GM19455 (cell line): ENCODE data around the gene NRG3.

Source experiments
- ATAC-seq: cut with Tn5 transposase; IDR thresholded peaks from one replicate; pipeline ENCODE4 v1.9.1; 2021; ENCODE audit not compliant: unreplicated experiment

NRG3 gene

DNA sequence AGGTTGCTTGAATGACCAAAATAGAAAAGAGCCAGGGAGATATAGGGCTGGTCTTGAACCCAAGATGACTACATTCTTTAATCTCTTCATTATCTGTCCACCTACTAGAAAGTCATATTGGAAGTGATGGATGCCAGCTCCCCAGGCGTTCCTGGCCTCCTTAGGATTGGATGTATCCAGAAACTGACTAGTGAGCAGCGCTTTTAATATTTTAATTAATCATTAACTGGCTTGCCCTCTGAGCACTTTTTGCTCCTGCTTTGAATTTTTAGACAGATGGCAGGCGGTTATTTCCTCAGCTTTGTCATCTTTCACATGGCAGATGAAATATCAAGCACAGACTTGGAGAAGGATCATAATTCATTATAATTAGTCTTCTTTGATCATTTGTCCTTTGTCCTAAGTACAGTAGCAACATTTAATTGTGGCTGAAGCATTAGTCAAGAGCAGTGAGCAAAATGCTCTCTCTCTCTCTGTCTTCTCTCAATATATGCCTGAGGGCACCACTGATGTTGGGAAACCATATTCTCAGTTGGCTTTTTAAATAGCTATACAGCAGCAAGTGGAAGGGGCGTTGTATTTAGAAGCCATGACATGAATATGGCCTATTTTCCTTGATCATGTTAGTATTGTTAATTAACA, 588.0 kb downstream of the NRG3 start:
- ATAC-seq = no peak

DNA sequence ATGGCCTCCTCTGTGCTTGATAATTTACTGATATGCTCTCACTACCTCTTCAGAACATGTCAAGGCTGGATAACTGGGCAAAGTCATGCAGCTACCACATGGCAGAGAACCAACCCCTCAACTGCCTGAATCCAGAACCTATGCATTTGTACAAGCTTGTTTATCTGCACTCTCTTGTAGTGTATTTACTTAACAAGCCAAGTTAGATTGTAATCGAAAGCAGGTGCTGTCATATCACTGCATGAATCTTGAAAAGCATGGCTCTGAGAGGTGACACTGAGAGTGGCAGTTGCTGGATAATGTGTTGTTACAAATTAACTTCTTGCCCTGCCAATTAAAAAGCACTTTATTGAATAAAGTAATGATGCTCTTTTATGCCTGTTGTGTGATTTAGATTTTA, 588.6 kb downstream of the NRG3 start:
- ATAC-seq = no peak

DNA sequence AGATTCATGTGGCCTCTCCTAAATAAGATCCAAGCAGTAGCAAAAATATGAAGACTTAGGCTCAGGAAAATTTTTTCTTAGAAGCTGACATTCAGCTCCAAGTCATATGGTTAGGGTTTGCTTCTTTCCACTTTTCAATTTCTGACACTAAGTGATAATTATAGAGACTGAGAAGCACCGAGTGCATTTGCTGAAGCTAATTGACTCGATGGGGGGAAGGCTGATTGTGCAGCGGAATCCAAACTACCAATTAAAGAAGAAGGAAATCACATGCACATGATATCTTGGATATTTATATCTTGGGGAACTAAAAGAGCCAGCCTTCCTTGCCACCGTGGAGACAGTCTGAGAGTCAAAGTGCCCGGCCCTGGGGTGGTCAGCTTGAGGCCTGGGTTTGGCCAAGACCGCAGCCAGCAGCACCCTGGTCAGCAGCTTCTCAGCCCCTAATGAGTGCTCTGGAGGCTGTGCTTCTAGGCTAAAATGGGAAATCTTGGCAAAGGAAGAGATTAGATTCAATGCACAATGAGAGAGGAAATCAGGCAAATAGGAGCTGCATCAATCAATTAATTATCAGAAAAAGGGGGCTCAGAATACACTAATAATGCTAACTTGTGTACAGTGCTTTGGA, 589.3 kb downstream of the NRG3 start:
- ATAC-seq = no peak

DNA sequence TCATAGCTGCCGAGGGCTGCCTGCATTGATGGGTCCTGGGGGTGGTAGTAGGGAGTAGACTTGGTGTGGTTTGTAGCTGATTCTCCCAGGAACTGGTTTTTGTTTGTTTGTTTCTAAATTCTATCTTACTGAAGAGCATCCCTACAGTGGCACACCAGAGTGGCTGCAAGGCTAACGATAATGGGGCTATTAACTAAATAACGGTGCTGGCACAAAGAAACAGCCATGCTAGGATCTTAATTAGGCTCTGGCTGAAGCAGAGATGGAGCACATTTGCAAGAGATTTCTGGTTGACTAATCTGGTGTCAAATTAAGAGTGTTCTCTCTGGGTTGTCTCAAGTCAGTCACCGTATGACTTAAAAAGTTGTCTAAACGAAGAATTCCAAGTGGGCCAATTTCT, 590.0 kb downstream of the NRG3 start:
- ATAC-seq = no peak

DNA sequence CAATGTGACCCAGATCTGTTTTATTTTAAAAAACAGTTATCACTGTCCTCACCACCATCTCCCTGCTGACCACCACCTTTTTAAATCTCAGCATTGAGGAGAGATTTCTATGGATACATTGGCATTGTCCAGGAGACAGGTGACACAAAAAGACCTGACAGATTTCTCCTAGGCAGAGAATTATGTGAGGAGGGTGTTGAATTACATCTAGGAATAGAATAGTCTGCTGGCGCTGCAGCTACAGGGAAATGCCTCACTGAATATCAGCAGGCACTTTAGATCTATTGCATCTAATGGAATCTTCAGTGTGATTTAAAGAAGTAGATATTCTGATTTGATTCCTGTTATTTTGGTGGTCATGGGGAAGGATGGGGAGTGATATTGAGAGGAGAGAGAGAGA, 593.5 kb downstream of the NRG3 start:
- no peak for ATAC-seq

DNA sequence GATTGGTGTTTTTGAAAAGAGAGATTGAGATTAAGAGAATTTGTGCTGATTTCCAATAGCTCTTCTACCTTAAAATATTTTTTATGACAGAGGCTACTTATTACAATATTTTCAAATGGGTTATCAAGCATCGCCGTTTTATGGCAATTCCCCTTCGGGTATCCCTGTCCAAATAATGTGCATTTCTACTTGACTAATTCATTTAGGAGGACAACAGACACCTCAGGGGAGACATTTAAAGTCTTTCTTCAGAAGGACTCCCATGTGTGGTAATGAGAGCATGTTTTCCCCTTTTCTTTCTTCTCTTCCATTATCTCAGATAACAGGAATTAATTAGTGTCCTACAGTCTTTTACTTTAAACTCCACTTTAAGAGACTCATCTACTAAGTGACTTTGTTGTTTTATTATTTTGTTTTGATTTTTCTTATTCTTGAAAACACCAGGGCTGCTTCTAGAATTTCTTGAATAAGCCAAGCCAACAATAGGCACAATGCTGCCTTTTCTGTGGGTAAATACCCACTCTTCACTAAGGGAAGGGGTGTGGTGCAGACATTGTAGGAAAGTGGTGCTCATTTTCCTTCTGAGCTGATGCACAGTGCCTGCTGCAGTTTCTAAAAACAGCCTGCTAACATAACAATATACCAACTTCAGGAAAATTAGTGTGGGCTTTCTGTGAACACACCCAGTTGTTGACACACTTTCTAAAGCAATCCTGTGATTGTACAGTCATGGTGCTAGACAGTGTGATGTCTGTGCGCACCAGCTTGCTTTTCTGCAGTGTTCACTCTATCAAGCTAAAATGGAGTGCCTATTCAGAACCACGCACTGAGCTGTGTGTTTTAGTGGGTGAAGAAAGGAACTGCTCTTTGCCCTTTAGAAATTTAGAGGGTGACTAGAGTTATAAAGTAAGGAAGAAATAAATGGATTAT, 597.7 kb downstream of the NRG3 start:
- ATAC-seq = no peak

DNA sequence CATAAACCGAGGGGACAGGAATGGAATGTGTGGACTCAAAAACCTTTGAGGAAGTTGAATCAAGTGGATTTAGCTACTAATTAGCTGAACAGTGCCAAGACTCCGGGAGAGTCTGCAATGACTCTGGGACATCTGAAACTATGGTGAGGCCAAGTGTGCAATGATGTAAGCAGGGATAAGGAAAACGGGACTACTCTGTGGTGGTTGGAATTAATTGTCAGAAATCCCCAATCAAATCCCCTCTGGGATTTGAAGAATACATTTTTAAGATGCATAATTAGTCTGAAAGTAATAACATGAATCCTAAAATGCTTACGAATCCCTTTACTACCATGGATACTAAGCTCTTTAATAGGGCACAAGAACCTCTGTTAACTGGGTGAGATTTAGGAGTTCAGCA, 602.8 kb downstream of the NRG3 start:
- ATAC-seq = no peak

DNA sequence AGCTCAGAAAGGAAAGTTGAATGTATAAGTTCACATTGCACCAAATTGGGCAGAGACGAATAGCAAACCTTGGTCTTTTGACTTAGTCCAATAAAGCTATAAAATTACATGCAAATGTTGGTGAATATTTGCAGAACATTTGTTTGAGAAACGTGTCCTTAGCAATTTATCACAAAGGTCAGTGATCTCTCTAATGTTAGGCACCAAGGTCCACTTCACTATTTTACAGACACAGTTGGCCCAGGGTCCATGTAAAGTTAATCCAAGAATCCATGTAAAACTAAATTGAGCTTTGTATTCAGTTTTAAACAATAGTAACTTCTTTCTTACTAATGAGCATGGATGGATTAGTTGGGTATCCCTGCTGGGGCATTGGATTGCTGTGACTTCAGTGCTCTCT, 617.7 kb downstream of the NRG3 start:
- ATAC-seq = no peak

DNA sequence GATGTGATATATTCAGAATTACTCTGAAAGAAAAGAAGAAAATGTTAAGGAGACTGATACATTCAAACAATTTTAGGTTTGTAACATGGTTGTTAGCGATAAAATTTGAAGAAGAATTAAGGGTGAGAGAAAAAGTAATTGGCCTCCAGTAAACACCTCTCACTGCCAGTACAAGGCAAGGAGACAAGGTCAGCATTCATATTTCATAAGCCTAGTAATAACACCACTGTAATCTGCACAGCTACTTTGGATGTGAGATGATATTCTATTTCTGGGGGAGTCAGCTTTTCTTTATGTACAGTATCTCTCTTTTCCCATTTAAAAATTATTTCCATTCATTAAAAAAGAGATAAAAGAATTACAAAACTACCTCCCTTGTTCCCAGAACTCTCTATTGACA, 621.1 kb downstream of the NRG3 start:
- no peak for ATAC-seq

DNA sequence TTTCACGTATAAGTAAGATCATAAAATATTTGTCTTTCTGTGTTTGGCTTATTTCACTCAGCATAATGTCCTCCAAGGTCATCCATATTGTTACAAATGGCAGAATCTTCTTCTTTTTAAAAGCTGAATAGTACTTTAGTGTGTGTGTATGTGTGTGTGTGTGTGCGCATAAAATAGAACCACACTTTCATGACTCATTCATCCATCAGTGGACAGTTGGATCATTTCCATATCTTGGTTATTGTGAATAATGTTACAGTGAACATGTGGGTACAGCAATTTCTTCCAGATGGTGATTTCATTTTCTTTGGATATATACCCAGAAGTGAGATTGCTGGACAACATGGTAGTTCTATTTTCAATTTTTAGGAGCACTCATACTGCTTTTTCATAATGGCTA, 622.4 kb downstream of the NRG3 start:
- ATAC-seq = no peak

DNA sequence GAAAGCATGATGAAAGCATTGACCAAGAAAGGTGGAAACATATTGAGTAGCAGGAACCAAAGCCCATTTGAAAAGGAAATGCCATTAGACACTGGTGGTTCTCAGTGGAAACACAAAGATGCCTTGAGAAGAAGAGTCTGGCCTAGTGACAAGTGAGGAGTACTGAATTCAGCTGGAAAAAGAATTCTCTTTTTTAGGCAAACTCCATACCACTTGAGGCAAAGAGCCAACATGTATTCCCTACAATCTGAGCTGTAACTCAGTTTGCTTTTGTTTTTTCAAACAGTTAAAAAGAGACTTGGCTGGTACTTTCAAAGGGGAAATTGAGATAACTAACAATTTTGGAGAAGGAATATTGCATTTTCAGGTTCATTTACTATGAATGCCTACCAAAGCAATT, 624.0 kb downstream of the NRG3 start:
- no peak for ATAC-seq

DNA sequence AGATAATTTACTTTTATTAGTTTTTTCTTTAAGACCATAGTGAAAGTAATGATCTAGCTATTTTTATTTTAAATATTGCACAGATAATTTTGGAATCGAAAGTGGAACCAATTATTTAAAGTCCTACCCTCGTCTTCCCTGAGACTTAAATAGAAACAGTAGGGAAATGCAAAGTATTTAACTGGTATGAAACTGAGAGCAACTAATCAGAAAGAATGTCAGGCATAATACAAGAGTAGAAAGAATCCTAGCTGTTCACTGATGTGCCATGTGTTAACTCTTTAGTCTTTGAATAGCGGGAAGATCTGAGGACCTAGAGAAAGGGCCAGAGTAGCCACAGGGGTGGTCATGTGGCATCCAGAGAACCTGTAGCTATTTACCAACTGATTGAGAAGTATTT, 630.0 kb downstream of the NRG3 start:
- no peak for ATAC-seq

DNA sequence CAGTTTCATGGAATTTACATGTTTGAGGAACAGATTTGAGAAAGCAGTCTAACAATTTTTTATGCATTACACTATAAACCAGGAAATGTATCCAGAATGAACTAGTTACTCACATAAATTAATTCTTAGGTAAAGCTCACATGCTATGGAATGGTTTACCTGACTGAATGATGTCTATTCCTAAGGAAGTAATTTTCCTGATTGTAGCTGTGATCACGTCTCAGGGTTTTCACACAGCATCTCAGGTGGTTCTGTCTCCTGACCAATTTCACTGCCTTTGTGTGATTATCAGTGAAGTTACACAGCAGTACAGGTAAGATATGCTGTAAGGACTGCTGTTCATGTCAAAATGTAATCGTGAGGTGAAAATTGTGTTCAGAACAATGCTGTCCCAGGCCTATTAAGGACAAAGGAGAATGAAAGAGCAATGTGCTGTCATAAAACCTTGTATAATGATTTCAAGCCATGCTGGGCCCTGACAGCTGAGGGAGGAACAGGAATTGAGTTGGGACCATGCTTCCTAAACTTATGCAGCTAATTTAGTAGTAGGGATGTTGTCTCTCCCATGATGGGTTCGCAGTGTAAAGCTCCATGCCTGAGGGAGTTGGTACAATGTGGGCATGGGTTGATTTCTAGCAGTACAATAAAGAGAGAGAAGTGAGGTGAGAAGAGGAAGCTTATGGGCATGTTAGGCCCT, 631.8 kb downstream of the NRG3 start:
- ATAC-seq = no peak

DNA sequence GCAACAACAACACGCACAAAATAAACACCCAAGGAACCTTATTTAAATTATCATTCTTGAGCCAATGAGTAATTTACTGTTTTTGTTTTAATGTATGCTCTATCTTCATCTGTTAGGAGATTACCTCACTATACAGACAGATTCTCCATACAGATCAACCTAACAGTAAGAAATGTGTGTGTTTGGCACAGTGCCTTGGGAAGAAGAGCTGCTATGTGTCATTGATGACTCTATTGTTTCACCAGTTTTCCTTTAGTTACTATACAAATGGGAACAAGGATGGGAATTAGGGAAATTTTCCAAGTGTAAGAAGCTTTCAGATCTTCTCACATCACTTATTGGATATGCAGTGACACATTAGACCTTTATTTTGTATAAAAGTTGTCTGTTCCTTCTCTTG, 640.3 kb downstream of the NRG3 start:
- ATAC-seq = no peak

DNA sequence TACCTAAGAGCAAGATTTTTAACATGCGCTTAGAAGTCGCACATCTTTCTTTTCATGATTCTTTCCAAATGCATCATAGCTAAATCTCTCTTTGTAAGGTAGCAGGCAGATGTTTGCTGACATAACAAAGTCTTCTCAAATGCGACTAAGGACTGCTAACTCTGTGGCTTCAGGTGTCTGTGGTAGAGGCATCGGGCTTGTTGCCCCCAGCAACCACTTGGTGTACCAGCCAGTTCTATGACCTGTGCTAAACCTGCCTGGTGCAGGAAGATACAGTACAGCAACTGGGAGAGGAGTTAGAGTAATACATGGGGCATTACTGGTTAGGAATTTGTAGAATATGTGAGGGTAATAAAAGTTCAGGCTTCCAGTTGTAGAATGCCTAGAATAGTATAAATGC, 654.1 kb downstream of the NRG3 start:
- no peak for ATAC-seq

DNA sequence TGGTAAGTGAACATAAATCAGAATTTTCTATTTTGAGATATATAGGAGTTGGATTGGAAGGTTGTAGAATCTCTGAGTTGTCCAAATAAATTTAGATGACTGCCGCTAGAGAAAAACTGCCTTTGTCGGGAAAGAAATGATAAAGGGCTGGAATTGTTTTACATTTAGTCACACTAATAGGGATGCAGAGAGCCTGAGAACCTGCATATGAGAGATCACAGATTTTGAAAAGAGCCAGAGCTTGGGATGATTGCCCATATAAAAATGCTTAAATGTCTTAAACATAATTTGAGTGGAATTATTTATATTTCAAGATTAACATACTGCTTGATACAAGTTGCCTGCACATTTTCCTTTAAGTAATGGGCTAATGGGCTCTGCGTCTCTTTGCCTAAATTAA, 660.5 kb downstream of the NRG3 start:
- no peak for ATAC-seq

DNA sequence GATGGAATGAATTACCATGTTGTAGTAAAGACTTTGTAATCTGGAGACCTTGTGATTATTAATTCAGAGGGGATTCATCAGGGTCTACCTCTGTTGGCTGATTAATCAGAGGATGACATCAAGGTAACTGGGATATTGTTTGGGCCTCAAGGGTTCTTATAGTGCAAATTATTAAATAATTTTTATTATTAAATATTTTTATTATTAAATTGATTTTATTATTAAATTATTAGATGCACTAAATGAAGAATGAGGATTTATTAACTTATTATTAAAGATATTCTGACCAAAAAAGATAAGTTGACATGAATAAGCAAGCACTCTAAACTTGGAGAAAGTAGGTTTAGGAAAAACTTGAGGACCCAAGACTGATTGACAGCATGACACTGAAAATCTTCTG, 661.7 kb downstream of the NRG3 start:
- ATAC-seq = no peak

DNA sequence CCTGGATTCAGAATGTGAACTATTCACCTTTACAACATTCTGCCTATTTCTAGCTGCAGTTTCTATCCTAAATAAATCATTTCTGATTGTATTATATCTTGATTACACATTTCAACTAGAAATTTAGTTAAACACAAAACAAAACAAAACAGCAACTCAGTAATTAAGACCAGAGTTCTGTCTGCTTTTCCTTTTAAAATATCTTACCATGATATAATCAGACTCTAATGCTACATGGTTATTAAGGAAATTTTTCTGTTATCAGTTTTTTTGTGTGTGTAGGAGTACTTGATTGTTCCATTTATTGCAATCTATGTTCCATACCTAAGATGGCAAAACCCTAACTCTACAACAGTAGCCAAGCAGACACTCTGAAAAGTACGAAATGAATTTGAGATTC, 663.3 kb downstream of the NRG3 start:
- no peak for ATAC-seq

DNA sequence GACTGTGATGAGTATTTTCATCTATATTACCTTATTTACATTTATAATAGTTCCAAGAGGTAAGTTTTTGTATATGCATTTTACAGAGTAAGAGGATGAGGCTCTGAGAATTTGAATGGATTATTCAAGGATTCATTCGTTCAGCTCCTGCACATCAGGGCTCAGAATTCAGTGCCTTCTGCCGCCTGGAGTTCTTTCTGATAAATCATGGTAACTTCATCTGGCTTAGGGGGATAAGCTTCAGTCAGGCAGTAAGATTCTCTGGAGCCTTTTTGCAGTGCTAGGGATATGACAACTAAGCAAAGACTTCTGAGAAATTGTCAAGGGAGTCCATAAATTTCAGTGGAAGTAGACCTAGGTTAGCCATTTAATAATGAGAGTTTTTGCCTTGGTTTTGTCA, 668.6 kb downstream of the NRG3 start:
- ATAC-seq = no peak

DNA sequence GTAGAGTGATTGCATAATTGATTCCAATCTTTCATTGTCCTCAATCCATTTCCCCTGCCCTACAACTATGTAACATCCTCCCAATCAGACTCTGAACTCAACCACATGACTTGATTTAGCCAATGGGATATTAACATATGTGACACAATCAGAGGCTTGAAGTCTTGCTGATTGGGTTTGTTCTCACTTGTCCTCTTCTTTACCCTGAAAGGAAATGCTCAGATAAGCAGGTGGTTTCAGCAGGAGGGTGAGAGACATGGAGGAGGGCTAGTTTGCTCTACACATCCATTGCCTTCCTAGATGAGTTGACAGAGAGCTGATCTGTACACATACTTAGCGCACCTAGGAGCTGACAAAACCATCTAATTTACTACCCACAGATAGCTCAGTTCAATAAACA, 669.4 kb downstream of the NRG3 start:
- ATAC-seq = no peak

DNA sequence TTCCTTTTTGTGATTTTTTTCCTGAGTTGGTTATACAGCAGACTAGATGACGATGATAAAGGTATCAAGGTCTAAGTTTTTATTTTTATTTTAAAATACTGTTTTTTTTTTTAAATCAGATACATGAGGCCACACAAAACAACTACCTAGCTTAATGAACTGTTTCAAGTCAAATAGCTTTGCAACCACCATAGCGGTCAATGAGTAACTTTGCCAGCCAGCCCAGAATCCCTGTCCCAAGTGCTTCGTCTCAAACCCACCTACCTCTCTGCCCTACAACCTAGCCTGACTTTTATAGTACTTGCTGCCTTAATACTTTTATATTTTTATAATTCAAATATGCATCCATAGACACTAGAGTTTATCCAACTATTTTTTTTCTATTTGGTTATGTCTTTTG, 676.5 kb downstream of the NRG3 start:
- ATAC-seq = no peak

DNA sequence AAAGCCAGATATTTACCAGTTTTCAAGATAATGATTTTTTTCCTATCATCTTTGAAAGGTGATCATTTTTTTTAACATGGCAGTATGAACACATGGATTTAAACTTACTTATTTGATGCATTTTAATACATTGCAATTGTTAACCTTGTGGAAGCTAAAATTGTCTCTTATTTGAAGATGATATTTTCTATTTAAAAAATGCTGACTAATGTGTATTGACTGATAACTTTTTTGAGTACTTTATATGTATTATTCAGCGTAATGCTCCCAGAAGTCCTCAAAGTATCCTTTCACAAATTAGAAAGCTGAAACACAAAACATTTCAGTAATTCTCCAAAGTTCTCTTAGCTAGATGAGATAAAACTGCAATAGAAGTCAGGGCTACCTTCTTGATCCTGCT, 677.3 kb downstream of the NRG3 start:
- no peak for ATAC-seq
